PC-9 (cell line): ENCODE results near the gene STARD10. TPM values are rescaled to one million over a fixed set of nuclear protein-coding genes. Genes with fewer than 3 reads are reported as not detected.

Experiments used
- BruUV-seq: library from RNA; stranded (reverse); fragments of 400-500 nt; replicated peaks from 2 replicates; lab custom pipeline; 2021; lab: Mats Ljungman, UMichigan
- CTCF ChIA-PET: fragments of 300-600 bp; sonication (Branson Sonifier 250); formaldehyde crosslinking; loops from one replicate; lab custom pipeline; 2022; ENCODE audit warnings: antibody characterized with exemption; lab: Charles Lee
- POLR2A ChIA-PET: fragments of 300-600 bp; sonication (Branson Sonifier 250); formaldehyde crosslinking; loops from one replicate; lab custom pipeline; 2022; ENCODE audit warnings: antibody characterized with exemption; ENCODE audit not compliant: unreplicated experiment; lab: Charles Lee
- DNase-seq, 2 experiments: peaks; one replicate each; pipeline versions ENCODE4 v3.0.0 to v3.0.0-alpha.2; 2015 to 2022; ENCODE audit warnings: mixed read lengths in 1 of 2
- H2AFZ ChIP-seq: fragments of 200-600 bp; sonication (generic); 2 replicates; pipeline ENCODE4 v1.8.1; 2017; ENCODE audit warnings: antibody characterized with exemption
- H3F3A ChIP-seq: fragments of 200-600 bp; sonication (generic); 2 replicates; pipeline ENCODE4 v1.8.1; 2017; ENCODE audit warnings: antibody characterized with exemption, mild to moderate bottlenecking, low read depth; ENCODE audit not compliant: insufficient read depth
- H3K27ac ChIP-seq: fragments of 200-600 bp; sonication (generic); 2 replicates; pipeline ENCODE4 v1.6.1; 2016; ENCODE audit warnings: mixed run types
- H3K27me3 ChIP-seq: fragments of 200-600 bp; sonication (generic); 2 replicates; pipeline ENCODE4 v1.6.1; 2016; ENCODE audit warnings: low read depth, mixed run types; ENCODE audit not compliant: insufficient read depth
- H3K36me3 ChIP-seq: fragments of 200-600 bp; sonication (generic); 2 replicates; pipeline ENCODE4 v1.6.1; 2016; ENCODE audit warnings: low read depth, mixed run types
- H3K4me1 ChIP-seq: fragments of 200-600 bp; sonication (generic); replicated peaks from 2 replicates; pipeline ENCODE4 v1.6.1; 2016; ENCODE audit warnings: mixed run types; ENCODE audit not compliant: insufficient read depth
- H3K4me2 ChIP-seq: fragments of 200-600 bp; sonication (generic); 2 replicates; pipeline ENCODE4 v1.6.1; 2017; ENCODE audit warnings: mixed run types
- H3K4me3 ChIP-seq: fragments of 200-600 bp; sonication (generic); 2 replicates; pipeline ENCODE4 v1.6.1; 2016; ENCODE audit warnings: mixed run types
- H3K79me2 ChIP-seq: fragments of 200-600 bp; sonication (generic); 2 replicates; pipeline ENCODE4 v1.6.1; 2017; ENCODE audit warnings: low read depth, mixed run types
- H3K9me2 ChIP-seq: fragments of 200-600 bp; sonication (generic); 2 replicates; pipeline ENCODE4 v1.8.1; 2017; ENCODE audit warnings: mild to moderate bottlenecking; ENCODE audit not compliant: insufficient read depth
- H3K9me3 ChIP-seq: fragments of 200-600 bp; sonication (generic); 2 replicates; pipeline ENCODE4 v1.8.1; 2016; ENCODE audit warnings: low read depth; ENCODE audit not compliant: insufficient read depth
- H4K20me1 ChIP-seq: fragments of 200-600 bp; sonication (generic); 2 replicates; pipeline ENCODE4 v1.8.1; 2017; ENCODE audit not compliant: insufficient read depth
- EZH2 ChIP-seq: fragments of 200-600 bp; sonication (generic); IDR thresholded peaks from 2 replicates; pipeline ENCODE4 v1.8.0; 2017; ENCODE audit warnings: antibody characterized with exemption, low read depth
- intact Hi-C: fragments of 100-400 bp; cut with micrococcal nuclease; formaldehyde crosslinking; loops from one replicate; pipeline ENCODE4 v1.10.0; 2022; ENCODE audit not compliant: unreplicated experiment
- total RNA-seq: library from RNA; stranded (reverse); gene quantifications from 2 replicates; pipeline ENCODE4 v1.2.3, GENCODE V29; 2021
- TF ChIP-seq, protein P1 (sequence below): fragments of 200-600 bp; sonication (generic); conservative IDR thresholded peaks from 2 replicates; pipeline ENCODE4 v1.6.1; 2017; ENCODE audit warnings: mixed run types, antibody characterized with exemption, mild to moderate bottlenecking, moderate library complexity

STARD10 gene
- total RNA-seq, 1 experiment from 2014 or later = 145 TPM

- POLR2A ChIA-PET = no interaction called here
These were observed 53.8 kb downstream of the STARD10 start for GRCh38 chr11:72740060-72740424.

DNA sequence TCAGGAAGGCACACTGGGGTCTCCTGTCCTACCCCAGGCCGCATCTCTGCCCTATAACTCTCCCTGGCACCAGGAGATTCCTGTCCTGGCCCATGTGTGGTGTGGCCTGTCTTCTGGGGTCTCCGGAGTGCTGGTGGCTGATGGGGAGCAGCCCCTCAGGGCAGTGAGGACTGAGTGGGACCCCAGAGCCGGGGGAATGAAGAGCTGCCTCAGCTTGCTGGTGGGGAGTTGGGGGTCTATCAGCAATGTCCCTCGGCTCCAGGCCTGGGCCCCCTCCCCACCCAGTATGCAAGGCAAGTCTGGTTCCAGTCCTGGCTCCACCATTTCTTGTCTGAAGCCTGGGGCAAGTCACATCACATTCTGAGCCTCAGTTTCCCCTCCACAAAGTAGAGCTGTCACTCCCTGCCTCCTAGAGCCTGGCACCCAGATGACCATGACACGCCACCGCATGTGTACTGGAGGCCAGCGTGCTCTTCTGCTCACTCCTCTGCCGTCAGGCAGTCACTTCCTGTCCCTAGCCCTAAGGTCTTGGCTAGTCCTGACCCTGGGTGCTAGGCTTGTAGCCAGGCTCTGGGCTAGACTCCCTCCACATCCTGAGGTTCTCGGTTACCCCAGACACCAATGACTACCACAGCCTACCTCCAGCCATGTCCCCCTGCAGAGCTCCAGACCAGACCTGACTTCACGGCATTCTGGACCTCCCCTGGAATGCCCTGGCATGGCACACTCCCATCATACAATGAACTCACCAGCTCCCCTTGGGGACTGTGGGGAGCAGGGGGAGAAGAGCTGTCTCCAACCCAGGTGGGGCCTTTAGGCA, 54.4 kb downstream of the STARD10 start:
- BruUV-seq = no TSS peak
- Histone ChIP-seq H3K79me2 (peaks cover 73% of the 10 kb centered on the region), H3F3A (peaks cover 65% of the 10 kb centered on the region), H3K27ac (no peak overlapping the region), H3K27me3 (no peaks in the 10 kb centered on the region), H2AFZ (no peak overlapping the region), H4K20me1 (no peaks in the 10 kb centered on the region), H3K4me3 (no peak overlapping the region), H3K9me2 (no peaks in the 10 kb centered on the region), H3K4me2 (no peak overlapping the region), H3K9me3 (no peaks in the 10 kb centered on the region), H3K4me1 (peaks cover 88% of the 10 kb centered on the region), H3K36me3 (no peaks in the 10 kb centered on the region)
- TF ChIP-seq, protein P1, sequence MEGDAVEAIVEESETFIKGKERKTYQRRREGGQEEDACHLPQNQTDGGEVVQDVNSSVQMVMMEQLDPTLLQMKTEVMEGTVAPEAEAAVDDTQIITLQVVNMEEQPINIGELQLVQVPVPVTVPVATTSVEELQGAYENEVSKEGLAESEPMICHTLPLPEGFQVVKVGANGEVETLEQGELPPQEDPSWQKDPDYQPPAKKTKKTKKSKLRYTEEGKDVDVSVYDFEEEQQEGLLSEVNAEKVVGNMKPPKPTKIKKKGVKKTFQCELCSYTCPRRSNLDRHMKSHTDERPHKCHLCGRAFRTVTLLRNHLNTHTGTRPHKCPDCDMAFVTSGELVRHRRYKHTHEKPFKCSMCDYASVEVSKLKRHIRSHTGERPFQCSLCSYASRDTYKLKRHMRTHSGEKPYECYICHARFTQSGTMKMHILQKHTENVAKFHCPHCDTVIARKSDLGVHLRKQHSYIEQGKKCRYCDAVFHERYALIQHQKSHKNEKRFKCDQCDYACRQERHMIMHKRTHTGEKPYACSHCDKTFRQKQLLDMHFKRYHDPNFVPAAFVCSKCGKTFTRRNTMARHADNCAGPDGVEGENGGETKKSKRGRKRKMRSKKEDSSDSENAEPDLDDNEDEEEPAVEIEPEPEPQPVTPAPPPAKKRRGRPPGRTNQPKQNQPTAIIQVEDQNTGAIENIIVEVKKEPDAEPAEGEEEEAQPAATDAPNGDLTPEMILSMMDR = no peak
- no peak for TF ChIP-seq EZH2
- ChIA-PET POLR2A (no interaction called here), CTCF (no interaction called here)
- DNase-seq = no peak
- intact Hi-C loops = no loop called here

More at GRCh38 chr11:72740060-72740424, 53.8 kb downstream of the STARD10 start:
- H3K4me3 ChIP-seq = no peak overlapping the region
- no peaks in the 10 kb centered on the region for H3K9me3 ChIP-seq
- H3K27me3 ChIP-seq = no peaks in the 10 kb centered on the region
- H3F3A ChIP-seq = peaks cover 63% of the 10 kb centered on the region
- H3K4me1 ChIP-seq = peaks cover 86% of the 10 kb centered on the region
- TSS peak; percentile 16 for BruUV-seq
- no peaks in the 10 kb centered on the region for H3K9me2 ChIP-seq
- H3K79me2 ChIP-seq = peaks cover 72% of the 10 kb centered on the region
- peak overlapping the region; percentile 76 for H3K27ac ChIP-seq
- DNase-seq = no peak
- H3K4me2 ChIP-seq = peak overlapping the region; percentile 62
- H3K36me3 ChIP-seq = no peaks in the 10 kb centered on the region
- H2AFZ ChIP-seq = no peak overlapping the region
- TF ChIP-seq, protein P1 = no peak
- no peak for TF ChIP-seq EZH2
- no peaks in the 10 kb centered on the region for H4K20me1 ChIP-seq
- CTCF ChIA-PET = no interaction called here
- intact Hi-C loops = no loop called here

DNA sequence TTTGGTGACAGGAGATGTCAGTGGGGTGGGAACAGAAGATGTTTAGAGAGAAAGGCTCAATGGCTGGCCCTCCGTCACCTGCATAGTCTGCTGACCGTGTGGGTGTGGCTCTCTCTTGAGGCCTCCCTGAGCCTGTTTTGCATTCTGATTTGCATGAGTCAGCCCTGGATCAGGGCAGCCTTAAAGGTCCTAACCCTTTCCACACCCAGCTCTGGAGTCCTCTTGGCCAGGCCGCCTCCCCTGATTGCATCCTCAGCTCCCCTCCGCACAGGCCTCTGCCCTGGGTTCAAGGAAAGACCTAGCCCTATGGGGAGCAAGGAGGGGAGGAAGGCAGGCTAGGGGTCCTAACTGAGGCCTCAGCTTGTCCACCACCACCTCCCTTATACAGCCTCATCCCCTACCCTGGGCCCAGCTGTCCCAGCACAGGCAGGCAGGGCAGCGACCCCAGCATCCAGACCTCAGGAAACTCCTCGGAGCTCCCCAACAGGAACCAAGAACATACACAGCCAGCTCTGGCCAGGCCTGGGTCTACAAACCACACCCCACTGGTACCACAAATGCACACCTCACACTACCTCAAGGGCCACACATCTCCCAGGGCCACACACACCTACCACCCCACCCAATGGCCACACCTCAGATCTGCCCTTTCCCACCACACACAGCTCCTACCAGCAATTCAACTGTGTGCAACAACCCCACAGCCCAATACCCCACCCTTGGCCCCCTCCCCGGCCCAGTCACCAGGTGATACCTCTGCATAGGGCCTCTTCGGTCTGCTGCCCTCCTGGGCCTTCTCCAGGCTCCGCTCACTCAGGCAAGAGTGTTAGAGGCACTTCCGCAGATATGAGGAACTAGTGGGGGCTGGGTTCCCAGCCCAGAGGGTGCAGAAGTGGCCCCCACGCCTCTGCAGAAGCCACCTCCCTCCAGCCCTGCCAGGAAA, 55.4 kb downstream of the STARD10 start:
- Histone ChIP-seq H4K20me1 (no peaks in the 10 kb centered on the region), H3K9me2 (no peaks in the 10 kb centered on the region), H2AFZ (no peak overlapping the region), H3K27me3 (no peaks in the 10 kb centered on the region), H3K36me3 (no peaks in the 10 kb centered on the region), H3K79me2 (peaks cover 68% of the 10 kb centered on the region), H3K4me3 (no peak overlapping the region), H3F3A (peaks cover 65% of the 10 kb centered on the region), H3K9me3 (no peaks in the 10 kb centered on the region), H3K4me1 (peaks cover 86% of the 10 kb centered on the region), H3K4me2 (no peak overlapping the region), H3K27ac (peak overlapping the region; percentile 91; the same call in 1 of the 2 replicates)
- peak; percentile 37 to 54 for DNase-seq
- ChIA-PET POLR2A (no interaction called here), CTCF (no interaction called here)
- BruUV-seq = no TSS peak
- intact Hi-C loops = no loop called here
- TF ChIP-seq, protein P1 = no peak
- no peak for TF ChIP-seq EZH2
